Measurements from ENCODE around the gene TTC1.

DNA sequence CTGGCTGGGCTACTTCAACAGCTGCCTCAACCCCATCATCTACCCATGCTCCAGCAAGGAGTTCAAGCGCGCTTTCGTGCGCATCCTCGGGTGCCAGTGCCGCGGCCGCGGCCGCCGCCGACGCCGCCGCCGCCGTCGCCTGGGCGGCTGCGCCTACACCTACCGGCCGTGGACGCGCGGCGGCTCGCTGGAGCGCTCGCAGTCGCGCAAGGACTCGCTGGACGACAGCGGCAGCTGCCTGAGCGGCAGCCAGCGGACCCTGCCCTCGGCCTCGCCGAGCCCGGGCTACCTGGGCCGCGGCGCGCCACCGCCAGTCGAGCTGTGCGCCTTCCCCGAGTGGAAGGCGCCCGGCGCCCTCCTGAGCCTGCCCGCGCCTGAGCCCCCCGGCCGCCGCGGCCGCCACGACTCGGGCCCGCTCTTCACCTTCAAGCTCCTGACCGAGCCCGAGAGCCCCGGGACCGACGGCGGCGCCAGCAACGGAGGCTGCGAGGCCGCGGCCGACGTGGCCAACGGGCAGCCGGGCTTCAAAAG is 36.9 kb upstream of the TTC1 start:
- TF ChIP-seq, protein P1, sequence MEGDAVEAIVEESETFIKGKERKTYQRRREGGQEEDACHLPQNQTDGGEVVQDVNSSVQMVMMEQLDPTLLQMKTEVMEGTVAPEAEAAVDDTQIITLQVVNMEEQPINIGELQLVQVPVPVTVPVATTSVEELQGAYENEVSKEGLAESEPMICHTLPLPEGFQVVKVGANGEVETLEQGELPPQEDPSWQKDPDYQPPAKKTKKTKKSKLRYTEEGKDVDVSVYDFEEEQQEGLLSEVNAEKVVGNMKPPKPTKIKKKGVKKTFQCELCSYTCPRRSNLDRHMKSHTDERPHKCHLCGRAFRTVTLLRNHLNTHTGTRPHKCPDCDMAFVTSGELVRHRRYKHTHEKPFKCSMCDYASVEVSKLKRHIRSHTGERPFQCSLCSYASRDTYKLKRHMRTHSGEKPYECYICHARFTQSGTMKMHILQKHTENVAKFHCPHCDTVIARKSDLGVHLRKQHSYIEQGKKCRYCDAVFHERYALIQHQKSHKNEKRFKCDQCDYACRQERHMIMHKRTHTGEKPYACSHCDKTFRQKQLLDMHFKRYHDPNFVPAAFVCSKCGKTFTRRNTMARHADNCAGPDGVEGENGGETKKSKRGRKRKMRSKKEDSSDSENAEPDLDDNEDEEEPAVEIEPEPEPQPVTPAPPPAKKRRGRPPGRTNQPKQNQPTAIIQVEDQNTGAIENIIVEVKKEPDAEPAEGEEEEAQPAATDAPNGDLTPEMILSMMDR (IDR thresholded peaks at IDR 0.05): no peak
- TF ChIP-seq POLR2A (IDR thresholded peaks at IDR 0.05): no peak

All from esophagus squamous epithelium (tissue), 4 donors.